Muscle layer of colon (tissue), 2 donors: ENCODE results near the gene PTPRO.

Source experiments
- H3K27ac ChIP-seq: one replicate; pipeline ENCODE4 v1.7.0; 2013; ENCODE audit warnings: low read depth, mild to moderate bottlenecking, low read length, moderate library complexity
- H3K27me3 ChIP-seq, 2 donors: one replicate each; pipeline ENCODE4 v1.7.0; 2013; ENCODE audit warnings: low read length in 2 of 2, mild to moderate bottlenecking in 2 of 2; ENCODE audit not compliant: insufficient read depth in 2 of 2, control insufficient read depth in 1 of 2
- H3K36me3 ChIP-seq: one replicate; pipeline ENCODE4 v1.7.0; 2013; ENCODE audit warnings: mild to moderate bottlenecking, low read length; ENCODE audit not compliant: insufficient read depth
- H3K4me1 ChIP-seq: one replicate; pipeline ENCODE4 v1.7.0; 2013; ENCODE audit warnings: mild to moderate bottlenecking, low read length; ENCODE audit not compliant: insufficient read depth
- H3K4me3 ChIP-seq, 2 donors: one replicate each; pipeline ENCODE4 v1.7.0; 2013; ENCODE audit warnings: low read length in 2 of 2, low read depth in 1 of 2, mild to moderate bottlenecking in 1 of 2, moderate library complexity in 1 of 2
- H3K9ac ChIP-seq: one replicate; pipeline ENCODE4 v1.7.0; 2013; ENCODE audit warnings: low read length
- H3K9me3 ChIP-seq: one replicate; pipeline ENCODE4 v1.7.0; 2013; ENCODE audit warnings: mild to moderate bottlenecking, low read length
- donor health status: abdominal sarcoma.
- donor health status: Adenocarcinoma of cecum.

The PTPRO gene

GRCh38 chr12:15495746-15496145 lies 173.4 kb downstream of the PTPRO start:
- H3K9me3 ChIP-seq: no peaks in the 10 kb centered on the region
- no peaks in the 10 kb centered on the region for H3K36me3 ChIP-seq
- H3K4me1 ChIP-seq: no peaks in the 10 kb centered on the region
- H3K9ac ChIP-seq: no peak overlapping the region
- no peak overlapping the region for H3K27ac ChIP-seq
- H3K4me3 ChIP-seq: no peak overlapping the region
- H3K27me3 ChIP-seq: no peaks in the 10 kb centered on the region

- Histone ChIP-seq H3K36me3 (no peaks in the 10 kb centered on the region), H3K9me3 (no peaks in the 10 kb centered on the region), H3K27me3 (no peaks in the 10 kb centered on the region), H3K4me1 (no peaks in the 10 kb centered on the region), H3K4me3 (no peak overlapping the region), H3K9ac (no peak overlapping the region), H3K27ac (no peak overlapping the region)
These were observed 174.4 kb downstream of the PTPRO start for GRCh38 chr12:15496738-15497137.

- Histone ChIP-seq H3K4me3 (no peak overlapping the region), H3K9ac (no peak overlapping the region), H3K27me3 (no peaks in the 10 kb centered on the region), H3K9me3 (no peaks in the 10 kb centered on the region), H3K27ac (no peak overlapping the region), H3K4me1 (no peaks in the 10 kb centered on the region), H3K36me3 (no peaks in the 10 kb centered on the region)
These were observed 175.5 kb downstream of the PTPRO start for GRCh38 chr12:15497671-15498292.

GRCh38 chr12:15502211-15502610 lies 179.9 kb downstream of the PTPRO start:
- no peaks in the 10 kb centered on the region for H3K36me3 ChIP-seq
- H3K9me3 ChIP-seq: no peaks in the 10 kb centered on the region
- peaks cover 5% of the 10 kb centered on the region for H3K4me1 ChIP-seq
- H3K4me3 ChIP-seq: no peak overlapping the region
- no peak overlapping the region for H3K9ac ChIP-seq
- H3K27ac ChIP-seq: no peak overlapping the region
- no peaks in the 10 kb centered on the region for H3K27me3 ChIP-seq

GRCh38 chr12:15505616-15506015 lies 183.3 kb downstream of the PTPRO start:
- no peaks in the 10 kb centered on the region for H3K36me3 ChIP-seq
- H3K9me3 ChIP-seq: no peaks in the 10 kb centered on the region
- H3K27ac ChIP-seq: no peak overlapping the region
- H3K27me3 ChIP-seq: no peaks in the 10 kb centered on the region
- H3K4me3 ChIP-seq: no peak overlapping the region
- H3K9ac ChIP-seq: no peak overlapping the region
- H3K4me1 ChIP-seq: peaks cover 5% of the 10 kb centered on the region

GRCh38 chr12:15515010-15515409 lies 192.7 kb downstream of the PTPRO start:
- Histone ChIP-seq H3K9ac (no peak overlapping the region), H3K9me3 (no peaks in the 10 kb centered on the region), H3K4me3 (no peak overlapping the region), H3K27ac (no peak overlapping the region), H3K36me3 (no peaks in the 10 kb centered on the region), H3K4me1 (no peaks in the 10 kb centered on the region), H3K27me3 (no peaks in the 10 kb centered on the region)

GRCh38 chr12:15520083-15520482 lies 197.8 kb downstream of the PTPRO start:
- Histone ChIP-seq H3K4me3 (no peak overlapping the region), H3K9me3 (no peaks in the 10 kb centered on the region), H3K27me3 (no peaks in the 10 kb centered on the region), H3K27ac (no peak overlapping the region), H3K4me1 (no peaks in the 10 kb centered on the region), H3K9ac (no peak overlapping the region), H3K36me3 (no peaks in the 10 kb centered on the region)

- no peak overlapping the region for H3K9ac ChIP-seq
- no peak overlapping the region for H3K4me3 ChIP-seq
- no peaks in the 10 kb centered on the region for H3K9me3 ChIP-seq
- no peaks in the 10 kb centered on the region for H3K27me3 ChIP-seq
- no peak overlapping the region for H3K27ac ChIP-seq
- H3K36me3 ChIP-seq: no peaks in the 10 kb centered on the region
- H3K4me1 ChIP-seq: no peaks in the 10 kb centered on the region
These were observed 198.5 kb downstream of the PTPRO start for GRCh38 chr12:15520844-15521243.

- H3K9ac ChIP-seq: no peak overlapping the region
- H3K27me3 ChIP-seq: no peaks in the 10 kb centered on the region
- no peak overlapping the region for H3K27ac ChIP-seq
- H3K36me3 ChIP-seq: no peaks in the 10 kb centered on the region
- no peak overlapping the region for H3K4me3 ChIP-seq
- no peaks in the 10 kb centered on the region for H3K4me1 ChIP-seq
- H3K9me3 ChIP-seq: no peaks in the 10 kb centered on the region
These were observed 200.4 kb downstream of the PTPRO start for GRCh38 chr12:15522574-15523187.

- H3K27ac ChIP-seq: no peak overlapping the region
- no peak overlapping the region for H3K4me3 ChIP-seq
- H3K36me3 ChIP-seq: no peaks in the 10 kb centered on the region
- no peaks in the 10 kb centered on the region for H3K27me3 ChIP-seq
- no peaks in the 10 kb centered on the region for H3K4me1 ChIP-seq
- no peak overlapping the region for H3K9ac ChIP-seq
- H3K9me3 ChIP-seq: peaks cover 4% of the 10 kb centered on the region
These were observed 203.1 kb downstream of the PTPRO start for GRCh38 chr12:15525441-15525840.

- no peak overlapping the region for H3K27ac ChIP-seq
- no peaks in the 10 kb centered on the region for H3K4me1 ChIP-seq
- H3K9me3 ChIP-seq: peaks cover 4% of the 10 kb centered on the region
- no peak overlapping the region for H3K4me3 ChIP-seq
- H3K27me3 ChIP-seq: no peaks in the 10 kb centered on the region
- H3K9ac ChIP-seq: no peak overlapping the region
- no peaks in the 10 kb centered on the region for H3K36me3 ChIP-seq
These were observed 203.7 kb downstream of the PTPRO start for GRCh38 chr12:15526033-15526432.
